Motor neuron (in vitro differentiated cells): ENCODE data around the gene KCNA5. TPM values are rescaled to one million over a fixed set of nuclear protein-coding genes. Genes with fewer than 3 reads are reported as not detected.

ENCODE experiments used
- ATAC-seq, 8 experiments: fragments of 200-7000 bp; cut with Tn5 transposase; replicated peaks in 6 of 8; 2 replicates each; pipeline ENCODE4 v1.8.0; 2021; ENCODE audit warnings: mild to moderate bottlenecking in 8 of 8, moderate library complexity in 8 of 8
- H3K27ac ChIP-seq, 2 donors: fragments of 250-450 bp; sonication (Bioruptor Pico); 2 replicates each; pipeline ENCODE4 v1.9.0; 2021; ENCODE audit warnings: antibody characterized with exemption in 2 of 2, mild to moderate bottlenecking in 2 of 2, moderate library complexity in 1 of 2
- H3K4me1 ChIP-seq, 2 donors: fragments of 250-450 bp; sonication (Bioruptor Pico); replicated peaks in 1 of 2; 2 replicates each; pipeline ENCODE4 v1.6.1; 2021; ENCODE audit warnings: antibody characterized with exemption in 2 of 2, mild to moderate bottlenecking in 2 of 2, moderate library complexity in 1 of 2
- H3K4me3 ChIP-seq, 5 donors: fragments of 250-450 bp; sonication (Bioruptor Pico); 2 replicates each; pipeline ENCODE4 v1.9.0; 2021; ENCODE audit warnings: antibody characterized with exemption in 5 of 5, mild to moderate bottlenecking in 5 of 5, moderate library complexity in 4 of 5
- WGBS, 10 experiments: fragments of 450-650 bp; shearing (Covaris generic); methylation state at CpG; one replicate each; pipeline ENCODE4 v1.0.0; 2022; 5-methylcytosine and 5-hydroxymethylcytosine counted together
- in situ Hi-C, 9 experiments: fragments of 400-800 bp; cut with MboI; loops; one replicate each; pipeline ENCODE4 v1.15.0; 2021; ENCODE audit warnings: low sequenced_read_pairs in 9 of 9, low pct_unique_long_range_greater_than_20kb in 2 of 9; ENCODE audit not compliant: unreplicated experiment in 9 of 9
- total RNA-seq, 8 experiments: library from RNA; unstranded; fragments of 300-600 nt; gene quantifications; 2 replicates each; pipeline versions ENCODE4 v1.2.3 to v1.2.4, GENCODE V29; 2022

KCNA5 gene
- total RNA-seq, 8 experiments from 2014 or later: 0.13 to 2.0 (median 0.50) TPM; not detected in 1

DNA sequence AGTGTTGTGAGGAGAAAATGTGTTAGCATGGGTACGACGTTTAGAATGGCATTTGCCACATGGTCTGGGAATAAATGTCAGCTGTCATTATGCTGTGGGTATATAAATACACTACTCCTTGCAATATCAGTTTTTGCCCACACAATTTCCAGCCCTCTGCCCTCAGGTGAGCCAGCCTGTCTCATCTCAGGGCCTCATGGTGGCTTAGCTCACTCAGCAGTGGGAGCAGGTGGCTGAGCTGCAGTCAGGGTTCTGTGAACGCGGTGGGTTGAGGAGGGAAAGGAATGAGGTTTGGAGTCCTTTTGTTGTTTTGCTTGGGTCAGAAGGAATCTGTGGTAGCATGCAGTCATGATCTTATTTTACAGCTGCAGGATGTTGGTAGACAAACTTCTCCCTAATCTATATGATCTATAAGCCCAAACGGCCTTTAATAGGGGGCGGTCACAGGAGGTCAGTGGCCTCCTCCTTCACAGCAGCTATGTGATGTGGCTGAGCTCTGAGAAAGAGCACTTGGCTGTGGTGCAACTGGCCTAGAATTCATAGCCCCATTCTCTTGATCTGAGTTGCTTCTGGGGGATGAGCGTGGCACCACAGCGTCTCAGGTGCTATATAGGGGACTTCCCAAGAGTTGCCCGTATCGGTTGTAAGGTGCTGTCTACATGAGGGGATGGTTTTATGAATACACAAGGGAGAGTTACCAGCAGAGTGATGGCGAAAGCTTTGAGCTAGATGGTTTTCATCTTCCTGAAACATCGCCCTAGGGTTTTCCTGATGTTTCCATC lies 27.8 kb upstream of the KCNA5 start:
- Histone ChIP-seq H3K4me1 (no peaks in the 10 kb centered on the region), H3K4me3 (no peak overlapping the region), H3K27ac (no peak overlapping the region)
- WGBS, 10 experiments: 53 to 94% (median 82%) methylated on average over 3 to 6 of the region's 12 CpGs; no CpG with 5 or more reads in 2 of the 10 experiments
- no peak for ATAC-seq
- in situ Hi-C loops: loop anchor here in 4 of 9 experiments (5.0 to 25.0 kb wide), 2 partner anchors 71 to 154 kb away; no protein-coding TSS in a partner anchor

DNA sequence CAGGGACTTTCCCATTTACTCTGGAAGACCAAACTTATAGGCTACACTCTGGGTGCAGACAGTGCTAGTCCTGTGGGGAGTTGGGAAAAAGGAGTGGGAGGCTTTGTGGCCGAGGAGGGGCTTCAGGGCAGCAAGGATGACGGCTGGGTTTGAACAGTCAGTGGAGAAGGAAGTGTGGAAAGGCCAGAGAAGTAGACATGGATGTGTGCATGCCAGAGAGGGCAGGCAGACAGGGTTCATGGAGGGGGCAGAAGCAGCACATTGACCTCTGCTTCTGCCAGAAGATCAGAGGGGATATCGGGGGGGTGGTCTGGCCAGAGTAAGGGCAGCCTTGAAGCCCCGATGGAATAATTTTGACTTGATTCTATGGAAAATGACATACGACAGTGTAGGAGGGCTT lies 27.2 kb upstream of the KCNA5 start:
- in situ Hi-C loops: loop anchor here in 4 of 9 experiments (5.0 to 25.0 kb wide), 2 partner anchors 71 to 154 kb away; no protein-coding TSS in a partner anchor
- ATAC-seq: no peak
- Histone ChIP-seq H3K4me3 (no peak overlapping the region), H3K27ac (no peak overlapping the region), H3K4me1 (no peaks in the 10 kb centered on the region)
- 60 to 100% (median 86%) methylated on average over 1 to 3 of the region's 5 CpGs; no CpG with 5 or more reads in 6 of the 10 experiments for WGBS, 10 experiments

- in situ Hi-C loops: loop anchor here in 4 of 9 experiments (5.0 to 25.0 kb wide), 2 partner anchors 70 to 155 kb away; no protein-coding TSS in a partner anchor
- WGBS, 10 experiments: 0 to 80% methylated on average over 1 to 3 of the region's 24 CpGs; no CpG with 5 or more reads in 8 of the 10 experiments
- peak in 2 of 8 experiments; percentile 37 to 45 for ATAC-seq
Measured at GRCh38 chr12:5017638-5018348, 25.9 kb upstream of the KCNA5 start.

DNA sequence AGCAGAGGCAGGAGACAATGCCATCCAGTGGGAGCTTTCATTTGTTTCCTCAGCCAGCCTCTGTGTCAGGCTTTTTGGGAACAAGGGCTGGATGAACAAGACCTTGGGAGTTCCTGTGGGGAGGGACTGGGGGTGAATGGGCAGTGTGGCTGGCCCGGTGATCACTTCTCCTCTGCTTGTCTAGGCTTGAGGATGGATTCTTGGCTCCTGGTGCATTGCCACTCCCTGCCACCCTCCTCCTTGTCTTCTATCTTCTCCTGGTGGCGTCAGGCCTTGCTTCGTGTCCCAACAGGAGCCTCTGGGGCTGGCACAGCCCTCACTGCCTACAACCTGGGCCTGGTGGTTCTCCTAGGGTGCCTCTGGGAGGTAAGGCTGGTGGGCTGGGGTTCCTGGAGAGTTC lies 25.0 kb upstream of the KCNA5 start:
- no peak for ATAC-seq
- Histone ChIP-seq H3K4me3 (no peak overlapping the region), H3K27ac (no peak overlapping the region), H3K4me1 (no peaks in the 10 kb centered on the region)
- in situ Hi-C loops: loop anchor here in 4 of 9 experiments (5.0 to 25.0 kb wide), 2 partner anchors 69 to 156 kb away; no protein-coding TSS in a partner anchor
- 20 to 80% (median 49%) methylated on average over 1 to 3 of the region's 3 CpGs; no CpG with 5 or more reads in 5 of the 10 experiments for WGBS, 10 experiments

More at GRCh38 chr12:5017638-5018348, 25.9 kb upstream of the KCNA5 start:
- no peak overlapping the region for H3K4me3 ChIP-seq
- H3K4me1 ChIP-seq: no peaks in the 10 kb centered on the region
- no peak overlapping the region for H3K27ac ChIP-seq

GRCh38 chr12:5022025-5022424 lies 21.7 kb upstream of the KCNA5 start:
- no peak overlapping the region for H3K4me3 ChIP-seq
- H3K4me1 ChIP-seq: peaks cover 1 to 2% of the 10 kb centered on the region in 2 donors
- WGBS, 10 experiments: 0 to 100% (median 82%) methylated on average over 1 to 3 of the region's 4 CpGs; no CpG with 5 or more reads in 3 of the 10 experiments
- no peak overlapping the region for H3K27ac ChIP-seq
- in situ Hi-C loops: loop anchor here in 4 of 9 experiments (10.0 to 25.0 kb wide), 2 partner anchors 63 to 160 kb away; no protein-coding TSS in a partner anchor
- peak in 1 of 8 experiments; percentile 51 for ATAC-seq

DNA sequence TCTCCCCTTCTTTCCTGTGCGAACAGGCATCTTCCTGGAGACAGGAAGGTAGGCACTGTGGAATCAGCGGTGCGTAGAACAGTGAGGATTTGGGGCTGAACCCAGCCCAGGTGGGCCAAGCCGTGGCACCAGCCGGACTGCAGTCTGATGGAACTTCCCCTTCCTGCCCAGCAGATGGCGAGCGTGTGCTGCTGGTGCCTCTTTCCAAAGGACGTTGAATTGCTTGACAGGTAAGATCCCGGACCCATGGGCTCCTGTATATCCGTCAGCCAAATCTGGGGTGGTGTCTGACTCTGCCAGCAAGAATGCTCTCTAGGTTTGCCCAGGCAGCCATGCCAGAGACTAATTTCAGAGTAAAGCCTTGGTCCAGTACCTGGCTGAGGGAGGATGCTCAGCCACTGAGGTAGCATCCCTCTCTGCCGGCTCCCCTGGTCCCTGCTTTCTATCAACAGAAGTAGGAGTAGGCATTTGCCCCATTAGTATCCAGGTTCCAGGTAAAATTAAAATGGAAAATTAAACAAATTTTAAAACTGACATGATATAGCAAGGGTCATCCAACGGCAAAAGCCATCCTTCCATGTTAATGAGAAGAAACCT lies 21.1 kb upstream of the KCNA5 start:
- in situ Hi-C loops: loop anchor here in 4 of 9 experiments (10.0 to 25.0 kb wide), 2 partner anchors 62 to 160 kb away; no protein-coding TSS in a partner anchor
- H3K27ac ChIP-seq: no peak overlapping the region
- H3K4me1 ChIP-seq: peaks cover 4 to 5% of the 10 kb centered on the region in 2 donors
- ATAC-seq: peak; percentile 39 to 81 (median 54)
- H3K4me3 ChIP-seq: no peak overlapping the region
- WGBS, 10 experiments: 0 to 86% (median 22%) methylated on average over 1 to 9 of the region's 12 CpGs; no CpG with 5 or more reads in 4 of the 10 experiments

- in situ Hi-C loops: loop anchor here in 4 of 9 experiments (10.0 to 25.0 kb wide), 2 partner anchors 61 to 162 kb away; no protein-coding TSS in a partner anchor
- peaks cover 4 to 5% of the 10 kb centered on the region in 2 donors for H3K4me1 ChIP-seq
- WGBS, 10 experiments: 70 to 93% (median 71%) methylated on average over 3 to 5 of the region's 6 CpGs; no CpG with 5 or more reads in 6 of the 10 experiments
- no peak overlapping the region for H3K27ac ChIP-seq
- H3K4me3 ChIP-seq: no peak overlapping the region
- no peak for ATAC-seq
Measured at GRCh38 chr12:5023842-5024241, 19.8 kb upstream of the KCNA5 start.

DNA sequence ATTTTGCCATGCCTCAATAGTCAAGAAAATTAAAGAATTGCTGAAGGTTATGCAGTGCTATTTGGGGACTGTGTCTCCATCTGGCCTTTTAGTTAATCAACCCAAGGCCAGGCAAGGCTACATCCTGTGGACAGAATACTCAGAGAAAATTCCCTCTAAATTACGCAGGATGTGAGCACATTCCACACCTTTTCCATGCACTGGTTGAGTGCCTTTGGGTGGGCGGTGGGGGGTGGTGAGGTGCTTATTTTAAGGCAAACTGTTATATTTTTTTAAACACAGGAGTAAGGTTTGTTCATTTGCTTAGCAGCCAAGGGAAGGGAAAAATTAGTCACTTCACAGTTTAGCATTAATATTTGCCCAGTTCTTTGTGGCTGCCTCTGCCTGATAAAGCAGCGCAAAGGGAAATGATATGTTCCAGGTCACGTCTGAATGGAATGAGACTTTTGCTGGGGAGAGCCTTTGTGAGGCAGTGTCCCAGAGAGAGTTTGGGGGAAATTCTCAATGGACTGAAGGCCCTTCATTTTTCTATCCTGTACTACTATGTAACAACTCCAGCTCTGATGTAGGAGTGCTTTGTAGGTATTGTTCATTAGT lies 17.2 kb upstream of the KCNA5 start:
- in situ Hi-C loops: loop anchor here in 1 of 9 experiments (10.0 kb wide), 1 partner anchor 58 kb away; no protein-coding TSS in a partner anchor
- Histone ChIP-seq H3K4me3 (no peak overlapping the region), H3K27ac (no peak overlapping the region), H3K4me1 (peaks cover 4 to 5% of the 10 kb centered on the region in 2 donors)
- no peak for ATAC-seq
- WGBS, 10 experiments: 57 to 100% (median 84%) methylated on average over 1 to 4 of the region's 4 CpGs; no CpG with 5 or more reads in 4 of the 10 experiments

DNA sequence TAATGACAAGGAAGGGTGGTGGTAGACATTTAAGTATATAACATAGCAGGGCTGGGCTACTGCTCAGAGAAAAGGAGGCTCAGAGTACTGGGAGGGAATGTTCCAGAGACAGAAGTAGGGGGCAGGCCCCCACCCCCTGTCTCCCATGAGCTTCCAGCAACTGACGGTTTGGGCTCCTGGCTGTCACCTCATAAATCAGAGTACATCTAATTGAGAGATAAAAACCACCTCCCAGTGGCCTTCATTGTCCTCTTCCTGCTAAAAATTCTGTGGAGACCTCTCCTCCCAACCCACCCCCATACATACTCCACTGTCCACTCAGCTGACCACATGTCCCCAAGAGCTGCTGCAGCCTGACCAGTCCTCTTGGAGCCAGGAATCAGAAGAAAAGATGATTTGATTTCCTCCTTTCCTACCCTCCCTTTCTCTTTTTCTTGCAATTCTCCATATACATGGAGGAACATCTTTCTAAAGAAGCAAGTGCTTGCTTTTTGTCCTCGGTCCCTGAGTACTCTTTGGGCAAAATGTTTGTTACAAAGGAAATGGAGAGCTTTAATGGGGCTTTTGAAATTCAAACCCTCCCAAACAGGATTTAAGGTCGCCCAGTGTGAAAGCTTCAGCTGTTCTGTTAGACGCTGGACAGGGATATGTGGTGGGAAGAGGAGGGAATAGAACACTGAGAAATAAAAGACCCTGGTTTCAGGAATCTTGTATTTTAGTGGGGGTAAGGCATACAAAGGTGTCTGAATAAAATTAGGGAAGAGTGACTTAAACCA lies 16.4 kb upstream of the KCNA5 start:
- peak in 1 of 8 experiments; percentile 18 for ATAC-seq
- Histone ChIP-seq H3K27ac (no peak overlapping the region), H3K4me3 (no peak overlapping the region), H3K4me1 (peaks cover 4 to 5% of the 10 kb centered on the region in 2 donors)
- WGBS, 10 experiments: 0 to 43% (median 14%) methylated on average over 1 to 4 of the region's 4 CpGs; no CpG with 5 or more reads in 1 of the 10 experiments
- in situ Hi-C loops: loop anchor here in 1 of 9 experiments (10.0 kb wide), 1 partner anchor 58 kb away; no protein-coding TSS in a partner anchor

DNA sequence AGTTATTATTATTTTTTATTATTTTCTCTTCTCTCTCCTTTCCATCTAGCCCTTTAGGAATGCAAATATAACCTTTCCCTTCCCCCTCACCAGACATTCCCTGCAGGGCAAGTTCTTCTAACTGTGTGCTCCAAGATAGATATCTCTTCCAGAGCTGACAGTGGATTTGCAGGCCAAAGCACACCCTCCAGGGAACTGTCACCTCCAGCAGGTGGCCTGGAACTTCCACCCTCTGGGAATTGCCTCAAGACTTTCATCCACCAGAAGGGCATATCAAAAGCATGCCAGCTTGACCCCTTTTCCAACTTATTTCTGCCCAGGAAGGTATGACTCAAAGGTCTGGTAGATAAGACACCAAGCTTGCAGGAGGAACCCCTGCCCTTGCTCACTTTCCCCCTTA lies 13.6 kb upstream of the KCNA5 start:
- H3K4me1 ChIP-seq: peaks cover 4 to 5% of the 10 kb centered on the region in 2 donors
- ATAC-seq: no peak
- H3K27ac ChIP-seq: no peak overlapping the region
- H3K4me3 ChIP-seq: no peak overlapping the region
- in situ Hi-C loops: no loop called here

DNA sequence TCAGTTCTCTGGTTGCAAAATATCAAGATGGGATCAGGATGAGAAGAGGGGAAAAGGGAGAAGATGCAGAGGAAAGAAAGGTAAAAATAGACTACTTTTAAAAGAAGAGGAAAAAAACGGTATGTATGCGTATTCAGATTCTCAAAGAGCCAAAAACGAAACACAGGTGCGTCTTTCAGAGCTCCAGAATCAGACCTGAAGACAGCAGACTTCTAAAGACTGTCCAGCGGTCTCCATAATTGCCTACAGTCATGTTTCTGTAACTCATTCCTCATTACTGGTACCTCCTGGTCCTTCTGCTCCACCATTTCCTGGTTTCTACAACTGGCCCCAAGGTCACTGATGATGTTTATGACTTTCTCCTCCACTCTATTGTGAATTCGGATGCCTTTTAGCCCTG lies 12.4 kb upstream of the KCNA5 start:
- Histone ChIP-seq H3K4me3 (no peak overlapping the region), H3K4me1 (peaks cover 4 to 5% of the 10 kb centered on the region in 2 donors), H3K27ac (no peak overlapping the region)
- 46 to 93% (median 67%) methylated on average over 3 to 6 of the region's 6 CpGs for WGBS, 10 experiments
- no peak for ATAC-seq
- in situ Hi-C loops: no loop called here
